H1 (cell line): ENCODE measurements around the gene GDF2. TPM values are rescaled to one million over a fixed set of nuclear protein-coding genes. Genes with fewer than 3 reads are reported as not detected.

Experiments used
- CTCF ChIA-PET: fragments of 300-600 bp; sonication (Branson Sonifier 250); formaldehyde crosslinking; loops from one replicate; lab custom pipeline; 2021; ENCODE audit not compliant: partially characterized antibody; lab: Charles Lee
- POLR2A ChIA-PET: fragments of 300-600 bp; sonication (Branson Sonifier 250); formaldehyde crosslinking; loops from one replicate; lab custom pipeline; 2021; ENCODE audit warnings: inconsistent platforms; ENCODE audit not compliant: partially characterized antibody; lab: Charles Lee
- DNase-seq, 2 experiments: peaks; one replicate each; pipeline versions ENCODE4 v3.0.0 to v3.0.0-alpha.2; 2010 to 2022; ENCODE audit warnings: low spot score in 2 of 2, low read depth in 1 of 2, mixed read lengths in 1 of 2
- FAIRE-seq: peaks from 2 replicates; lab custom pipeline; 2011; peaks lifted over from hg19 to GRCh38; lab: Jason Lieb, UNC
- H2AFZ ChIP-seq: 2 replicates; pipeline ENCODE4 v1.8.1; 2012; ENCODE audit warnings: low read length, inconsistent platforms
- H2AK5ac ChIP-seq: 2 replicates; pipeline ENCODE4 v1.6.1; 2013; ENCODE audit warnings: low read depth, low read length
- H2BK120ac ChIP-seq: replicated peaks from 2 replicates; pipeline ENCODE3; 2013; ENCODE audit warnings: low read depth, low read length, inconsistent platforms
- H2BK12ac ChIP-seq: 2 replicates; pipeline ENCODE4 v1.6.1; 2013; ENCODE audit warnings: low read depth, low read length
- H2BK15ac ChIP-seq: 2 replicates; pipeline ENCODE4 v1.6.1; 2013; ENCODE audit warnings: low read length
- H2BK20ac ChIP-seq: 2 replicates; pipeline ENCODE4 v1.6.1; 2013; ENCODE audit warnings: low read length
- H2BK5ac ChIP-seq: 2 replicates; pipeline ENCODE4 v1.6.1; 2013; ENCODE audit warnings: low read depth, low read length
- H3K14ac ChIP-seq: 2 replicates; pipeline ENCODE4 v1.6.1; 2013; ENCODE audit warnings: inconsistent platforms; ENCODE audit not compliant: insufficient read length
- H3K18ac ChIP-seq: 2 replicates; pipeline ENCODE4 v1.6.1; 2013; ENCODE audit warnings: low read length; ENCODE audit errors: extremely low read depth
- H3K23ac ChIP-seq: 2 replicates; pipeline ENCODE4 v1.6.1; 2013; ENCODE audit warnings: inconsistent platforms; ENCODE audit not compliant: insufficient read length
- H3K23me2 ChIP-seq: 2 replicates; pipeline ENCODE4 v1.6.1; 2013; ENCODE audit warnings: low read depth, low read length
- H3K27ac ChIP-seq: 2 replicates; pipeline ENCODE4 v1.6.1; 2011; ENCODE audit warnings: low read depth, low read length, inconsistent platforms
- H3K27me3 ChIP-seq, 4 experiments: replicated peaks in 1 of 4; 1 replicate in 1 of 4; 2 replicates in 3 of 4; pipeline versions ENCODE4 v1.6.1 to v1.8.1; 2011 to 2013; ENCODE audit warnings: low read length in 3 of 4, mild to moderate bottlenecking in 3 of 4, inconsistent platforms in 2 of 4, mixed read lengths in 2 of 4, moderate library complexity in 1 of 4; ENCODE audit not compliant: control insufficient read depth in 3 of 4, insufficient read depth in 3 of 4; ENCODE audit errors: extremely low read depth in 1 of 4
- H3K36me3 ChIP-seq, 4 experiments: 2 replicates each; pipeline versions ENCODE4 v1.6.1 to v1.8.1; 2011 to 2013; ENCODE audit warnings: mild to moderate bottlenecking in 4 of 4, low read length in 3 of 4, moderate library complexity in 2 of 4, control low read depth in 1 of 4, inconsistent platforms in 1 of 4; ENCODE audit not compliant: insufficient read depth in 4 of 4, control insufficient read depth in 2 of 4
- H3K4ac ChIP-seq: replicated peaks from 2 replicates; pipeline ENCODE3; 2013; ENCODE audit warnings: low read length, low read depth, mixed read lengths, inconsistent platforms; ENCODE audit not compliant: insufficient read length
- H3K4me1 ChIP-seq, 4 experiments: replicated peaks in 1 of 4; 1 replicate in 1 of 4; 2 replicates in 3 of 4; pipeline versions ENCODE4 v1.6.1 to v1.8.1; 2011 to 2013; ENCODE audit warnings: low read length in 3 of 4, inconsistent platforms in 2 of 4, mixed read lengths in 1 of 4; ENCODE audit not compliant: insufficient read depth in 4 of 4, control insufficient read depth in 3 of 4
- H3K4me2 ChIP-seq, 2 experiments: 2 replicates each; pipeline versions ENCODE4 v1.6.1 to v1.8.1; 2011 to 2013; ENCODE audit warnings: low read depth in 2 of 2, low read length in 2 of 2, control low read depth in 1 of 2, inconsistent platforms in 1 of 2, mild to moderate bottlenecking in 1 of 2; ENCODE audit not compliant: insufficient read depth in 1 of 2
- H3K4me3 ChIP-seq, 4 experiments: fragments of 200-600, 300-600 bp in 1 of 4; sonication (generic), shearing (Covaris generic), sonication (Bioruptor Twin) in 1 of 4; 2 replicates each; pipeline versions ENCODE4 v1.5.1 to v1.8.1; 2011 to 2016; ENCODE audit warnings: low read length in 4 of 4, low read depth in 3 of 4, control low read depth in 2 of 4, inconsistent platforms in 2 of 4, mild to moderate bottlenecking in 2 of 4, mixed read lengths in 1 of 4, moderate library complexity in 1 of 4; ENCODE audit not compliant: insufficient read depth in 2 of 4; ENCODE audit errors: extremely low read depth in 1 of 4
- H3K56ac ChIP-seq: replicated peaks from 2 replicates; pipeline ENCODE3; 2013; ENCODE audit warnings: low read depth, mild to moderate bottlenecking, mixed read lengths, low read length, inconsistent platforms; ENCODE audit not compliant: insufficient read length
- H3K79me1 ChIP-seq: 2 replicates; pipeline ENCODE4 v1.6.1; 2013; ENCODE audit warnings: low read depth, low read length, control low read depth
- H3K79me2 ChIP-seq, 2 experiments: 2 replicates each; pipeline versions ENCODE4 v1.6.1 to v1.8.1; 2012 to 2013; ENCODE audit warnings: low read length in 2 of 2, mild to moderate bottlenecking in 2 of 2, inconsistent platforms in 1 of 2; ENCODE audit not compliant: insufficient read depth in 2 of 2, control insufficient read depth in 1 of 2
- H3K9ac ChIP-seq, 4 experiments: replicated peaks in 1 of 4; 1 replicate in 1 of 4; 2 replicates in 3 of 4; pipeline versions ENCODE4 v1.6.1 to v1.8.1; 2011 to 2013; ENCODE audit warnings: low read depth in 3 of 4, low read length in 3 of 4, control low read depth in 2 of 4, mild to moderate bottlenecking in 2 of 4, moderate library complexity in 2 of 4, inconsistent platforms in 1 of 4; ENCODE audit errors: extremely low read depth in 1 of 4
- H3K9me3 ChIP-seq, 2 experiments: 2 replicates each; pipeline versions ENCODE4 v1.6.1 to v1.8.1; 2012 to 2013; ENCODE audit warnings: mild to moderate bottlenecking in 2 of 2, moderate library complexity in 2 of 2, control low read depth in 1 of 2, inconsistent platforms in 1 of 2, low read depth in 1 of 2, low read length in 1 of 2, mixed read lengths in 1 of 2; ENCODE audit not compliant: insufficient read depth in 2 of 2
- H4K20me1 ChIP-seq, 2 experiments: replicated peaks in 1 of 2; 2 replicates each; pipeline versions ENCODE3 to v1.8.1; 2011 to 2013; ENCODE audit warnings: inconsistent platforms in 2 of 2, low read length in 2 of 2, mild to moderate bottlenecking in 1 of 2; ENCODE audit not compliant: insufficient read depth in 2 of 2, control insufficient read depth in 1 of 2
- H4K5ac ChIP-seq: 2 replicates; pipeline ENCODE4 v1.6.1; 2013; ENCODE audit warnings: low read length, low read depth, mixed read lengths, inconsistent platforms; ENCODE audit not compliant: insufficient read length
- H4K8ac ChIP-seq: 2 replicates; pipeline ENCODE4 v1.8.0; 2013; ENCODE audit warnings: mild to moderate bottlenecking, moderate library complexity, low read length, inconsistent platforms; ENCODE audit not compliant: insufficient read depth; ENCODE audit errors: extremely low read depth
- H4K91ac ChIP-seq: replicated peaks from 2 replicates; pipeline ENCODE3; 2013; ENCODE audit warnings: low read length, mixed read lengths, inconsistent platforms; ENCODE audit not compliant: insufficient read length
- CTCF ChIP-seq, 3 experiments: IDR thresholded peaks; 1 replicate in 2 of 3; 2 replicates in 1 of 3; pipeline versions ENCODE4 v1.5.1 to v1.6.1; 2011; ENCODE audit warnings: low read length in 3 of 3, mild to moderate bottlenecking in 3 of 3, inconsistent platforms in 2 of 3, low read depth in 1 of 3, moderate library complexity in 1 of 3; ENCODE audit not compliant: insufficient read depth in 1 of 3; ENCODE audit errors: control extremely low read depth in 1 of 3
- KDM1A ChIP-seq: fragments of 200-600, 300-600 bp; sonication (generic); IDR thresholded peaks from 2 replicates; pipeline ENCODE4 v1.7.1; 2016; ENCODE audit warnings: mild to moderate bottlenecking, low read length, borderline replicate concordance
- RAD21 ChIP-seq, 2 experiments: IDR thresholded peaks in 1 of 2; conservative IDR thresholded peaks in 1 of 2; 2 replicates each; pipeline ENCODE4 v1.6.1; 2011; ENCODE audit warnings: low read depth in 2 of 2, low read length in 2 of 2, improper control_type of control experiment in 1 of 2, inconsistent platforms in 1 of 2, mild to moderate bottlenecking in 1 of 2, moderate library complexity in 1 of 2
- WGBS, 2 experiments: shearing (Covaris generic) in 1 of 2; methylation state at CpG; one replicate each; pipeline versions ENCODE4 v1.1.6 to v1.1.7; 2013 to 2015; ENCODE audit warnings: low lambda C conversion rate in 2 of 2, mixed read lengths in 2 of 2, inconsistent platforms in 1 of 2, low coverage in 1 of 2, missing lambda C conversion rate in 1 of 2; ENCODE audit not compliant: insufficient replicate concordance in 2 of 2, insufficient coverage in 1 of 2, insufficient read length in 1 of 2; ENCODE audit errors: extremely low coverage in 1 of 2, missing lambda C conversion rate in 1 of 2; 5-methylcytosine and 5-hydroxymethylcytosine counted together
- polyA plus RNA-seq, 7 experiments: library from polyadenylated mRNA; depleted of rRNA in 3 of 7; stranded (reverse) in 5 of 7; unstranded in 2 of 7; fragments of >200 nt in 5 of 7; fragments of 200-250 nt in 2 of 7; gene quantifications; 1 replicate in 5 of 7; 2 replicates in 1 of 7; 4 replicates in 1 of 7; pipeline versions ENCODE4 v1.2.1 to v1.2.3, GENCODE V29; 2011 to 2013; ENCODE audit warnings: missing spikeins in 2 of 7, mixed read lengths in 2 of 7
- total RNA-seq: library from RNA; stranded (reverse); fragmentation: NEBNext Ultra II Directional; extraction: Animal tissue kit (Norgen Biotek cat#: 25700); gene quantifications from 2 replicates; pipeline ENCODE4 v1.2.1, GENCODE V29; 2021

Gene GDF2
- total and polyA plus RNA-seq, 2 of the 8 experiments (the other 6 are each of a cell fraction or from before 2014, with no cell fraction given), result not detected

DNA sequence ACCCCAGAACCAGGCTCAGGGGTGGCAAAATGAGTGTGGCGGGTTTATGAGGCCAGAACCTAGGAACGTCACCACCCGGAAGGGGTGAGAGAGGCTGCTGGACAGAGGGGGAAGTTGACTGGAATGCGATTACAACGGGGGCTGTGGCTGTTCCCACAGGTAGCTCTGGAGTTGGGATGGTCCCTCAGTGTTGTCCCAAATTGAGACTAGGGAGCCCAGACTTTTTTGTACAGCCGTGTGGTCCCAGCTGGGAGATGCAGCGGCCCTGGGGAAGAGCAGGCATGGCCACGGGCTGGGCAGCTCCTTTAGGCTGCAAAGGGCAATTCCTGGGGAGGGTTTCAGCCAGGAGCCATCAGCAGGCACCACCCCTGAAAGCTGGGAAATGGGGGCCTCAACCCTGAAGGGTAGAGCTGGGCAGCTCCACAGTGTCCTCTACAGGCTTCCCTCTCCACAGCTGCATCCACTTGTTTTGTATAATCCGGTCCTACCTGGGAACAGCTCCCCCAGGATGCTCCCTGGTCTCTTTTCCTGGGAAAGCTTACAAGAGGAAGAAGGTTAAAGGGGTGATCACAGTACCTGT, 33.2 kb upstream of the GDF2 start:
- Histone ChIP-seq H3K79me1 (no peaks in the 10 kb centered on the region), H4K20me1 (no peaks in the 10 kb centered on the region), H2AFZ (no peak overlapping the region), H3K4me1 (no peaks in the 10 kb centered on the region), H3K9me3 (no peaks in the 10 kb centered on the region), H3K23ac (no peak overlapping the region), H3K4me2 (no peak overlapping the region), H3K23me2 (no peaks in the 10 kb centered on the region), H3K18ac (no peak overlapping the region), H4K8ac (no peak overlapping the region), H3K27ac (no peak overlapping the region), H3K56ac (no peak overlapping the region), H2BK120ac (no peak overlapping the region), H3K27me3 (no peaks in the 10 kb centered on the region), H3K14ac (no peak overlapping the region), H2AK5ac (no peak overlapping the region), H4K5ac (no peak overlapping the region), H3K4ac (no peak overlapping the region), H2BK12ac (no peak overlapping the region), H2BK5ac (no peak overlapping the region), H4K91ac (no peak overlapping the region), H3K4me3 (no peak overlapping the region), H2BK15ac (no peak overlapping the region), H3K79me2 (no peaks in the 10 kb centered on the region), H3K9ac (no peak overlapping the region), H2BK20ac (no peak overlapping the region), H3K36me3 (no peaks in the 10 kb centered on the region)
- FAIRE-seq (no peak), DNase-seq (no peak)
- WGBS, 2 experiments, result 81% methylated on average over 9 of the region's 9 CpGs; no CpG with 5 or more reads in 1 of the 2 experiments
- ChIA-PET POLR2A (no interaction called here), CTCF (interaction anchor here (0.7 to 3.3 kb wide), 9 partner anchors 10 to 250 kb away, joined by 3 to 13 read pairs (median 3); partner anchors contain the start of gene GDF10)
- peak; percentile 35 to 45; a peak in 3 of 4 replicates for TF ChIP-seq RAD21 (IDR thresholded peaks at IDR 0.05 in 1 of 2, conservative IDR thresholded peaks at IDR 0.05 in 1 of 2; ENCODE audit: low read depth in 2 of 2, low read length in 2 of 2)
- TF ChIP-seq CTCF (IDR thresholded peaks at IDR 0.05; ENCODE audit: control extremely low read depth in 1 of 3, insufficient read depth in 1 of 3, low read depth in 1 of 3, low read length in 3 of 3), result peak in 2 of 3 experiments; percentile 24 to 31; a peak in 1 of 4 replicates
- no peak for TF ChIP-seq KDM1A
